Pancreas (tissue), 10 donors: Measurements from ENCODE around the gene CFAP77. TPM values are rescaled to one million over a fixed set of nuclear protein-coding genes. Genes with fewer than 3 reads are reported as not detected.

ENCODE experiments used
- ATAC-seq, 4 donors: fragments of 200-7000 bp; cut with Tn5 transposase; one replicate each; pipeline versions ENCODE4 v1.8.0 to v1.9.1; 2020; ENCODE audit warnings: mild to moderate bottlenecking in 4 of 4, moderate library complexity in 4 of 4
- DNase-seq, 6 donors: peaks; one replicate each; pipeline ENCODE4 v3.0.0-alpha.2; 2020
- FAIRE-seq: peaks from 2 replicates; lab custom pipeline; 2012; peaks lifted over from hg19 to GRCh38; lab: Jason Lieb, UNC
- H3K27ac ChIP-seq, 4 donors: fragments of 200-600 bp; sonication (generic); 1 replicate in 3 of 4; 2 replicates in 1 of 4; pipeline versions ENCODE4 v1.5.0 to v1.8.0; 2020
- H3K27me3 ChIP-seq, 4 donors: fragments of 200-600 bp; one replicate each; pipeline ENCODE4 v1.8.0; 2021
- H3K36me3 ChIP-seq, 3 donors: fragments of 200-600 bp; sonication (generic) in 1 of 3; one replicate each; pipeline versions ENCODE4 v1.5.0 to v1.8.0; 2020 to 2021
- H3K4me1 ChIP-seq, 3 donors: fragments of 200-600 bp; one replicate each; pipeline ENCODE4 v1.8.0; 2021
- H3K4me3 ChIP-seq, 4 donors: fragments of 200-600 bp; sonication (generic) in 2 of 4; one replicate each; pipeline versions ENCODE4 v1.5.0 to v1.8.0; 2020 to 2021
- H3K9me3 ChIP-seq, 4 donors: fragments of 200-600 bp; one replicate each; pipeline ENCODE4 v1.8.0; 2021
- CTCF ChIP-seq, 4 donors: fragments of 200-600 bp; sonication (generic) in 3 of 4; IDR thresholded peaks; one replicate each; pipeline versions ENCODE4 v1.5.0 to v1.8.0; 2021; ENCODE audit warnings: antibody characterized with exemption in 4 of 4
- WGBS, 2 donors: extraction: QIAGEN DNeasy Blood & Tissue Kit; methylation state at CpG; one replicate each; pipeline ENCODE4 v1.1.7; 2013; 5-methylcytosine and 5-hydroxymethylcytosine counted together
- intact Hi-C, 3 donors: fragments of 100-400 bp; cut with DNase I; formaldehyde crosslinking; loops; one replicate each; pipeline versions ENCODE4 v1.11.1 to v1.14.2; 2022
- polyA plus RNA-seq, 2 donors: library from polyadenylated mRNA; stranded (reverse); fragments of 200-250 nt; gene quantifications; one replicate each; pipeline ENCODE4 v1.2.3, GENCODE V29; 2013
- total RNA-seq, 6 donors: library from RNA; stranded (reverse); fragmentation: NEBNext Ultra II Directional in 4 of 6; extraction: Animal tissue kit (Norgen Biotek cat#: 25700) in 4 of 6; gene quantifications; one replicate each; pipeline versions ENCODE4 v1.2.1 to v1.2.4, GENCODE V29; 2021 to 2023
- donor health status: healthy with polysubstance abuse.
- donor health status: DM: no; HTN: no; CAD: no; lungs with moderate emphysema.
- donor health status: DM: no; HTN: no; CAD: no.
- donor health status: control.
- donor health status: control.
- donor health status: Bipolar disorder and iron deficiency.
- donor health status: DM: yes; HTN: yes; CAD: no.
- donor health status: DM: no; HTN: no; CAD: no.
- donor health status: DM: no; HTN: no; CAD: no.
- donor health status: DM: yes; HTN: yes; CAD: no.

Gene CFAP77
- total and polyA plus RNA-seq, 8 donors, result not detected

- no peak for FAIRE-seq
- H3K36me3 ChIP-seq, result peaks cover 0 to 23% (median 0%) of the 10 kb centered on the region in 3 donors
- WGBS, 2 donors, result 65 to 70% methylated on average over 3 of the region's 3 CpGs
- intact Hi-C loops, result no loop called here
- no peak overlapping the region for H3K4me3 ChIP-seq
- ATAC-seq, result no peak
- no peak for DNase-seq
- no peaks in the 10 kb centered on the region for H3K4me1 ChIP-seq
- H3K9me3 ChIP-seq, result no peaks in the 10 kb centered on the region
- H3K27ac ChIP-seq, result no peak overlapping the region
- peaks cover 0 to under 1% (median 0%) of the 10 kb centered on the region in 4 donors for H3K27me3 ChIP-seq
- no peak for TF ChIP-seq CTCF (IDR thresholded peaks at IDR 0.05)
Measured at GRCh38 chr9:132596200-132596599, 186.2 kb downstream of the CFAP77 start.

GRCh38 chr9:132597073-132597775 lies 187.2 kb downstream of the CFAP77 start:
- TF ChIP-seq CTCF (IDR thresholded peaks at IDR 0.05), result no peak
- 94% methylated on average over 16 of the region's 16 CpGs for WGBS, 2 donors
- intact Hi-C loops, result no loop called here
- DNase-seq (no peak), FAIRE-seq (no peak), ATAC-seq (peak in 3 of 4 donors; percentile 26 to 53 (median 46))
- Histone ChIP-seq H3K4me3 (no peak overlapping the region), H3K9me3 (no peaks in the 10 kb centered on the region), H3K27ac (no peak overlapping the region), H3K36me3 (peaks cover 0 to 23% (median 0%) of the 10 kb centered on the region in 3 donors), H3K4me1 (no peaks in the 10 kb centered on the region), H3K27me3 (no peaks in the 10 kb centered on the region)

GRCh38 chr9:132600326-132600984 lies 190.4 kb downstream of the CFAP77 start:
- Histone ChIP-seq H3K36me3 (peaks cover 0 to 18% (median 0%) of the 10 kb centered on the region in 3 donors), H3K4me1 (no peaks in the 10 kb centered on the region), H3K27me3 (no peaks in the 10 kb centered on the region), H3K9me3 (no peaks in the 10 kb centered on the region), H3K27ac (no peak overlapping the region), H3K4me3 (no peak overlapping the region)
- DNase-seq (no peak), FAIRE-seq (no peak), ATAC-seq (no peak)
- intact Hi-C loops, result no loop called here
- no peak for TF ChIP-seq CTCF (IDR thresholded peaks at IDR 0.05)
- WGBS, 2 donors, result 75 to 88% methylated on average over 12 of the region's 12 CpGs

GRCh38 chr9:132602207-132602606 lies 192.2 kb downstream of the CFAP77 start:
- no peak for FAIRE-seq
- Histone ChIP-seq H3K27me3 (no peaks in the 10 kb centered on the region), H3K36me3 (peaks cover 0 to 25% (median 0%) of the 10 kb centered on the region in 3 donors), H3K9me3 (no peaks in the 10 kb centered on the region), H3K27ac (no peak overlapping the region), H3K4me1 (no peaks in the 10 kb centered on the region), H3K4me3 (no peak overlapping the region)
- no peak for TF ChIP-seq CTCF (IDR thresholded peaks at IDR 0.05)
- ATAC-seq, result no peak
- intact Hi-C loops, result no loop called here
- WGBS, 2 donors, result 84 to 93% methylated on average over 3 of the region's 3 CpGs
- DNase-seq, result no peak

GRCh38 chr9:132605387-132605786 lies 195.4 kb downstream of the CFAP77 start:
- no peak for FAIRE-seq
- peaks cover 0 to 30% (median 0%) of the 10 kb centered on the region in 3 donors for H3K36me3 ChIP-seq
- no peaks in the 10 kb centered on the region for H3K27me3 ChIP-seq
- H3K27ac ChIP-seq, result no peak overlapping the region
- H3K4me1 ChIP-seq, result no peaks in the 10 kb centered on the region
- no peak for TF ChIP-seq CTCF (IDR thresholded peaks at IDR 0.05)
- intact Hi-C loops, result no loop called here
- WGBS, 2 donors, result 92 to 93% methylated on average over 6 of the region's 6 CpGs
- H3K4me3 ChIP-seq, result no peak overlapping the region
- no peak for DNase-seq
- ATAC-seq, result no peak
- H3K9me3 ChIP-seq, result no peaks in the 10 kb centered on the region
